K562 (cell line): ENCODE results near the gene DLX4. TPM values are rescaled to one million over a fixed set of nuclear protein-coding genes. Genes with fewer than 3 reads are reported as not detected.

ENCODE experiments used
- MAZ ChIP-seq, 2 experiments: fragments of 450-650 bp in 1 of 2; sonication (generic) in 1 of 2; formaldehyde crosslinking; IDR thresholded peaks in 1 of 2; conservative IDR thresholded peaks in 1 of 2; 2 replicates each; pipeline versions ENCODE4 v1.4.0 to v1.5.0; 2020; ENCODE audit warnings: mild to moderate bottlenecking in 1 of 2, missing genetic modification reagents in 1 of 2
- NFE2 ChIP-seq: IDR thresholded peaks from 2 replicates; pipeline ENCODE4 v1.6.1; 2014; ENCODE audit warnings: antibody characterized with exemption, low read depth
- PHTF2 ChIP-seq: fragments of 250-450 bp; sonication (Bioruptor Pico); IDR thresholded peaks from 2 replicates; pipeline ENCODE4 v1.5.0; 2021; ENCODE audit warnings: mild to moderate bottlenecking
- SIX5 ChIP-seq, 2 experiments: IDR thresholded peaks; 2 replicates each; pipeline ENCODE4 v1.6.1; 2011; ENCODE audit warnings: low read length in 2 of 2, borderline replicate concordance in 1 of 2, low read depth in 1 of 2, mild to moderate bottlenecking in 1 of 2, moderate library complexity in 1 of 2; ENCODE audit not compliant: insufficient read depth in 1 of 2
- SMARCA5 ChIP-seq: fragments of 450-650 bp; IDR thresholded peaks from 2 replicates; pipeline ENCODE4 v1.6.1; 2016
- ZNF184 ChIP-seq: sonication (generic); formaldehyde crosslinking; IDR thresholded peaks from 2 replicates; pipeline ENCODE4 v1.5.0; 2020; ENCODE audit warnings: missing genetic modification reagents
- ZZZ3 ChIP-seq: fragments of 450-650 bp; IDR thresholded peaks from 2 replicates; pipeline ENCODE4 v1.6.1; 2016; ENCODE audit warnings: antibody characterized with exemption, mild to moderate bottlenecking, moderate library complexity
- polyA plus RNA-seq, 8 experiments: library from polyadenylated mRNA; depleted of rRNA in 4 of 8; stranded (reverse) in 5 of 8; unstranded in 3 of 8; fragments of >200 nt; fragmentation: Nextera tagmentation in 2 of 8; fragmentation: Illumina TruSeq in 1 of 8; extraction: Ambion mirVana in 2 of 8; extraction: Trizol in 1 of 8; gene quantifications; 2 replicates each; pipeline versions ENCODE4 v1.2.1 to v1.2.3, GENCODE V29; 2011 to 2014; ENCODE audit warnings: inconsistent platforms in 1 of 8, missing spikeins in 1 of 8
- total RNA-seq, 7 experiments: library from RNA; depleted of rRNA in 6 of 7; stranded (reverse); fragments of >200 nt in 6 of 7; fragmentation: Illumina TruSeq in 2 of 7; extraction: Trizol in 2 of 7; gene quantifications; 2 replicates each; pipeline versions ENCODE4 v1.2.1 to v1.2.3, GENCODE V29; 2011 to 2021; ENCODE audit warnings: low replicate concordance in 1 of 7
- TF ChIP-seq, protein P1 (sequence below): fragments of 250-450 bp; sonication (Bioruptor Pico); IDR thresholded peaks from 2 replicates; pipeline ENCODE4 v1.8.0; 2021; ENCODE audit warnings: moderate library complexity, mild to moderate bottlenecking, inconsistent platforms
- TF ChIP-seq, protein P2 (sequence below), 3 experiments: fragments of 200-800 bp in 1 of 3; fragments of 250-450 bp in 1 of 3; fragments of 450-650 bp in 1 of 3; sonication (Bioruptor Pico) in 1 of 3; sonication (Bioruptor generic) in 1 of 3; formaldehyde crosslinking in 1 of 3; IDR thresholded peaks; 2 replicates each; pipeline versions ENCODE4 v1.6.1 to v1.8.0; 2016 to 2022; ENCODE audit warnings: mild to moderate bottlenecking in 2 of 3, missing genetic modification characterization in 2 of 3, missing compliant biosample characterization in 1 of 3, moderate library complexity in 1 of 3
- TF ChIP-seq, protein P3 (sequence below): fragments of 450-650 bp; IDR thresholded peaks from 2 replicates; pipeline ENCODE4 v1.6.1; 2018; ENCODE audit warnings: mild to moderate bottlenecking, low read depth; ENCODE audit not compliant: partially characterized antibody

The DLX4 gene
- total and polyA plus RNA-seq, 9 of the 15 experiments (the other 6 are each of a cell fraction or from before 2014, with no cell fraction given), result 0.15 to 2.2 (median 0.58) TPM

DNA sequence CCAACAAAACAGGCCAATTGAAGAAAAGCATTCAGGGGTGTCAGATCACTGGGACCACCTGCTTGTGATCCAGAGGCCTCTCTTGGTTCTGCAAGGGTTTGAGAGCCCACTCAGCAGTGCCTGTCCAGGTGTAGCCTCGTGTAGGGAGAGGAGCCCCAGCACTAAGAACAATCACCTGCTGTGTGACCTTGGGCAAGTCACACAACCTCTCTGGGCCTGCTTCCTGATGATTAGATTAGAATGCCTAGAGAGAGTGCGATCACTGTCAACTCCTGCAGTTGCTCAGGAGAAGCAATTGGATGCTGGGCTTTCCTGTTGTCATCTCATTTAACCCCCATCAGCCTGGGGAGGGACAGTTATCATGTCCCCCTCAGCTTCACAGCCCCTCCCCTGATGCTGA lies 15.8 kb downstream of the DLX4 start (continued):
- TF ChIP-seq ZNF184 (CRISPR knock-in tag) (no peak), NFE2 (no peak), MAZ (CRISPR knock-in tag; conservative IDR thresholded peaks at IDR 0.05 in 1 of 2, IDR thresholded peaks at IDR 0.05 in 1 of 2) (no peak), SMARCA5 (peak; percentile 69; the same call in 1 of the 2 replicates), ZZZ3 (no peak), SIX5 (IDR thresholded peaks at IDR 0.05; ENCODE audit: borderline replicate concordance in 1 of 2, insufficient read depth in 1 of 2, low read depth in 1 of 2, low read length in 2 of 2) (no peak), PHTF2 (CRISPR knock-in tag) (no peak)
- TF ChIP-seq, protein P1, sequence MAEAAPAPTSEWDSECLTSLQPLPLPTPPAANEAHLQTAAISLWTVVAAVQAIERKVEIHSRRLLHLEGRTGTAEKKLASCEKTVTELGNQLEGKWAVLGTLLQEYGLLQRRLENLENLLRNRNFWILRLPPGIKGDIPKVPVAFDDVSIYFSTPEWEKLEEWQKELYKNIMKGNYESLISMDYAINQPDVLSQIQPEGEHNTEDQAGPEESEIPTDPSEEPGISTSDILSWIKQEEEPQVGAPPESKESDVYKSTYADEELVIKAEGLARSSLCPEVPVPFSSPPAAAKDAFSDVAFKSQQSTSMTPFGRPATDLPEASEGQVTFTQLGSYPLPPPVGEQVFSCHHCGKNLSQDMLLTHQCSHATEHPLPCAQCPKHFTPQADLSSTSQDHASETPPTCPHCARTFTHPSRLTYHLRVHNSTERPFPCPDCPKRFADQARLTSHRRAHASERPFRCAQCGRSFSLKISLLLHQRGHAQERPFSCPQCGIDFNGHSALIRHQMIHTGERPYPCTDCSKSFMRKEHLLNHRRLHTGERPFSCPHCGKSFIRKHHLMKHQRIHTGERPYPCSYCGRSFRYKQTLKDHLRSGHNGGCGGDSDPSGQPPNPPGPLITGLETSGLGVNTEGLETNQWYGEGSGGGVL (CRISPR knock-in tag), result no peak
- TF ChIP-seq, protein P2, sequence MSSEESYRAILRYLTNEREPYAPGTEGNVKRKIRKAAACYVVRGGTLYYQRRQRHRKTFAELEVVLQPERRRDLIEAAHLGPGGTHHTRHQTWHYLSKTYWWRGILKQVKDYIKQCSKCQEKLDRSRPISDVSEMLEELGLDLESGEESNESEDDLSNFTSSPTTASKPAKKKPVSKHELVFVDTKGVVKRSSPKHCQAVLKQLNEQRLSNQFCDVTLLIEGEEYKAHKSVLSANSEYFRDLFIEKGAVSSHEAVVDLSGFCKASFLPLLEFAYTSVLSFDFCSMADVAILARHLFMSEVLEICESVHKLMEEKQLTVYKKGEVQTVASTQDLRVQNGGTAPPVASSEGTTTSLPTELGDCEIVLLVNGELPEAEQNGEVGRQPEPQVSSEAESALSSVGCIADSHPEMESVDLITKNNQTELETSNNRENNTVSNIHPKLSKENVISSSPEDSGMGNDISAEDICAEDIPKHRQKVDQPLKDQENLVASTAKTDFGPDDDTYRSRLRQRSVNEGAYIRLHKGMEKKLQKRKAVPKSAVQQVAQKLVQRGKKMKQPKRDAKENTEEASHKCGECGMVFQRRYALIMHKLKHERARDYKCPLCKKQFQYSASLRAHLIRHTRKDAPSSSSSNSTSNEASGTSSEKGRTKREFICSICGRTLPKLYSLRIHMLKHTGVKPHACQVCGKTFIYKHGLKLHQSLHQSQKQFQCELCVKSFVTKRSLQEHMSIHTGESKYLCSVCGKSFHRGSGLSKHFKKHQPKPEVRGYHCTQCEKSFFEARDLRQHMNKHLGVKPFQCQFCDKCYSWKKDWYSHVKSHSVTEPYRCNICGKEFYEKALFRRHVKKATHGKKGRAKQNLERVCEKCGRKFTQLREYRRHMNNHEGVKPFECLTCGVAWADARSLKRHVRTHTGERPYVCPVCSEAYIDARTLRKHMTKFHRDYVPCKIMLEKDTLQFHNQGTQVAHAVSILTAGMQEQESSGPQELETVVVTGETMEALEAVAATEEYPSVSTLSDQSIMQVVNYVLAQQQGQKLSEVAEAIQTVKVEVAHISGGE (CRISPR knock-in tag; IDR thresholded peaks at IDR 0.05), result no peak
- TF ChIP-seq, protein P3, sequence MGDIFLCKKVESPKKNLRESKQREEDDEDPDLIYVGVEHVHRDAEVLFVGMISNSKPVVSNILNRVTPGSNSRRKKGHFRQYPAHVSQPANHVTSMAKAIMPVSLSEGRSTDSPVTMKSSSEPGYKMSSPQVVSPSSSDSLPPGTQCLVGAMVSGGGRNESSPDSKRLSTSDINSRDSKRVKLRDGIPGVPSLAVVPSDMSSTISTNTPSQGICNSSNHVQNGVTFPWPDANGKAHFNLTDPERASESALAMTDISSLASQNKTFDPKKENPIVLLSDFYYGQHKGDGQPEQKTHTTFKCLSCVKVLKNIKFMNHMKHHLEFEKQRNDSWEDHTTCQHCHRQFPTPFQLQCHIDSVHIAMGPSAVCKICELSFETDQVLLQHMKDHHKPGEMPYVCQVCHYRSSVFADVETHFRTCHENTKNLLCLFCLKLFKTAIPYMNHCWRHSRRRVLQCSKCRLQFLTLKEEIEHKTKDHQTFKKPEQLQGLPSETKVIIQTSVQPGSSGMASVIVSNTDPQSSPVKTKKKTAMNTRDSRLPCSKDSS, result no peak
